ENCODE measurements around the gene TTLL11. TPM values are rescaled to one million over a fixed set of nuclear protein-coding genes. Genes with fewer than 3 reads are reported as not detected.
A peak's percentile ranks its signal among the peaks of the same experiment; 100 is the strongest.

TTLL11 gene
- total RNA-seq, 1 donor: 6.2 TPM

DNA sequence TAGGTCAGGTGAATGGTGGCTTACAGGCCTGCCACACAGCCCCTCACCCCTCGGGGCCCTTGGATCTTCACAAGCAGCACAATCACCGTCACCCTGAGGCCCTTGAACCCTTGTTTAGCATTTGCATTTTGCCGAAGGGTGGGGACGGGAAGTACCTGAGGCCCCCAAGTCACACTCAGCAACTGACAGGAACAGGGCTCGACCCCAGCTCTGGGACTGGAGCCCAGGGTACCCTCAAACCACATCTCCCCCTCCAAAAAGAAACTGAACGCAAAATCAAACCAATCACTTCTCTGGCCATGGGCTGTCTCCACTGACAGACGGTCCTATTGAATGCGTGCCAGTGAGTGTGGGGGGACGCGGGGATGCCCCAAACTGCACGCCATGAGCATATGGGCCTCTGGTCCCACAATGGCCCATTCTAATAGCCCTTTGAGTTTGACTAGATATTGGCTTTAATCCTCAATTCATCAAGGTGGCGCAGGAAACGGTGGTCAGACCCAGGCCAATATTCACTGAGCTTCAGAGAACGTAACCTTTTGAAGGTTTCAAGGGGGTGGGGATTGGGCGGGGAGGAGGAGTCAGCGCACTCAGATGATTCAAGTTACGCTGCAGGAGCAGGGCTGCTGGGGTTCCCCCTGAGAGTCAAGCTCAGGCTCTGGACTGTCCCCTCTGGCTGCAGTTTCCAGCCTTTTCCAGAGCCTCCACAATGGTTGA lies 265.7 kb downstream of the TTLL11 start:
- Histone ChIP-seq H3K4me2 (ENCODE audit: insufficient read depth, low read length) (no peak overlapping the region), H3K27ac (ENCODE audit: low read depth, low read length) (no peak overlapping the region), H3K9me3 (ENCODE audit: low read depth, low read length) (no peaks in the 10 kb centered on the region), H3K4me3 (ENCODE audit: insufficient read depth, low read length) (no peak overlapping the region), H4K20me1 (ENCODE audit: insufficient read depth, low read length) (no peaks in the 10 kb centered on the region), H3K79me2 (ENCODE audit: insufficient read depth, low read length) (no peaks in the 10 kb centered on the region), H3K4me1 (ENCODE audit: insufficient read depth, low read length) (no peaks in the 10 kb centered on the region), H2AFZ (ENCODE audit: low read length) (no peak overlapping the region), H3K27me3 (ENCODE audit: insufficient read depth, low read length) (no peaks in the 10 kb centered on the region), H3K36me3 (ENCODE audit: insufficient read depth, low read length) (no peaks in the 10 kb centered on the region)
- DNase-seq (ENCODE audit: insufficient read length, low spot score, missing footprints): no peak
- TF ChIP-seq, protein P1, sequence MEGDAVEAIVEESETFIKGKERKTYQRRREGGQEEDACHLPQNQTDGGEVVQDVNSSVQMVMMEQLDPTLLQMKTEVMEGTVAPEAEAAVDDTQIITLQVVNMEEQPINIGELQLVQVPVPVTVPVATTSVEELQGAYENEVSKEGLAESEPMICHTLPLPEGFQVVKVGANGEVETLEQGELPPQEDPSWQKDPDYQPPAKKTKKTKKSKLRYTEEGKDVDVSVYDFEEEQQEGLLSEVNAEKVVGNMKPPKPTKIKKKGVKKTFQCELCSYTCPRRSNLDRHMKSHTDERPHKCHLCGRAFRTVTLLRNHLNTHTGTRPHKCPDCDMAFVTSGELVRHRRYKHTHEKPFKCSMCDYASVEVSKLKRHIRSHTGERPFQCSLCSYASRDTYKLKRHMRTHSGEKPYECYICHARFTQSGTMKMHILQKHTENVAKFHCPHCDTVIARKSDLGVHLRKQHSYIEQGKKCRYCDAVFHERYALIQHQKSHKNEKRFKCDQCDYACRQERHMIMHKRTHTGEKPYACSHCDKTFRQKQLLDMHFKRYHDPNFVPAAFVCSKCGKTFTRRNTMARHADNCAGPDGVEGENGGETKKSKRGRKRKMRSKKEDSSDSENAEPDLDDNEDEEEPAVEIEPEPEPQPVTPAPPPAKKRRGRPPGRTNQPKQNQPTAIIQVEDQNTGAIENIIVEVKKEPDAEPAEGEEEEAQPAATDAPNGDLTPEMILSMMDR (IDR thresholded peaks at IDR 0.05; ENCODE audit: extremely low read depth, low read depth, low read length): no peak

DNA sequence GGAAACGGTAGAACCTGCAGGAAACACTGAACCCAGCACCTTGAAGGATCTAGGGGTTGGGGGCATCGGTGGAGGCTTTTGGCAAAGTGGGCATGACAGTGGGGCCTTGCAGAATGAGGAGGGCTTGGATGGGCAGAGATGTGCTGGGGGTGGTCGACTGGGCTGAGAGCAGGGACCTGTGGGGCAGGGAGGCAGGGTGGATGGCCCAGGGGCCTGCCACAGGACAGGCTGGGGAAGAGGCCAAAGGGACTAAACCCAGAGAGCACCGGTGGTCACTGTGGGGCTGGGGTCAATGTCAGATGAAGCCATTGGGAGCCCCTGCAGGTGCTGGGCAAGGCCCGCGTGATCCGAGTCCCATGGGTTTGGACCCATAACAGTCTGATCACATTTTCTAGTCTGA lies 266.4 kb downstream of the TTLL11 start:
- Histone ChIP-seq H3K27ac (ENCODE audit: low read depth, low read length) (no peak overlapping the region), H3K4me1 (ENCODE audit: insufficient read depth, low read length) (no peaks in the 10 kb centered on the region), H3K27me3 (ENCODE audit: insufficient read depth, low read length) (no peaks in the 10 kb centered on the region), H3K36me3 (ENCODE audit: insufficient read depth, low read length) (no peaks in the 10 kb centered on the region), H3K4me2 (ENCODE audit: insufficient read depth, low read length) (no peak overlapping the region), H2AFZ (ENCODE audit: low read length) (no peak overlapping the region), H3K9me3 (ENCODE audit: low read depth, low read length) (no peaks in the 10 kb centered on the region), H4K20me1 (ENCODE audit: insufficient read depth, low read length) (no peaks in the 10 kb centered on the region), H3K79me2 (ENCODE audit: insufficient read depth, low read length) (no peaks in the 10 kb centered on the region), H3K4me3 (ENCODE audit: insufficient read depth, low read length) (no peak overlapping the region)
- DNase-seq (ENCODE audit: insufficient read length, low spot score, missing footprints): no peak
- TF ChIP-seq, protein P1 (IDR thresholded peaks at IDR 0.05; ENCODE audit: extremely low read depth, low read depth, low read length): no peak

DNA sequence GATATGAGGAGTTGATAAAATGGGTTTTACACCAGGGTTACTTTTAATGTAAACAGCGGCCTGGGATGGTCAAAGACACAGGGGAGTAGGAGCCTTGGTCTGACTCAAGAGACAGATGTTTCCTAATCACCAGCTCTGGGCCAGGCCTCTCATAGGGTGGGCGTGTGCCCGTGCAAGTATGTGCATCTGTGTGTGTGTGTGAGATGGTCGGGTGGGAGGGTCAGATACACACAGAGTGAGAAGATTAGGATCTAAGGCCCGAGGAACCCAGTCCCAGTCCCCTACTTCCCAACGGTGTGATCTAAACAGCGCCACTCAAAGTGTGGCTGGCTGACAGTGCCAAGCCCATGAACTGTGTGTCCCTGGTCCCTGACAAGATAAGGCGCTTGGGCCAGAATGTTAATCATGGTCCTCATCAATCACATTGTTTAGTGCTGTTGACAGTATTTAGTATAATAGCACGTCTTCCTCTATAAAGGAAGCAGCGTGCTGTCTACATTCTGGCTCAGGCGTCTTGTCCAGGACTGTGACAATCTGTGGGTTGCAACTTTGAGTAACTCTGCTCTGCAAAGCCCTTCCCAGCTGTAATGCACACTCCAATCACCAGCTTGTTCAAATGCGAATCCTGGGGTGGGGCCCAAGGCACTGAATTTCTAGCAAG lies 267.9 kb downstream of the TTLL11 start:
- Histone ChIP-seq H3K27ac (ENCODE audit: low read depth, low read length) (no peak overlapping the region), H3K9me3 (ENCODE audit: low read depth, low read length) (no peaks in the 10 kb centered on the region), H3K4me3 (ENCODE audit: insufficient read depth, low read length) (no peak overlapping the region), H4K20me1 (ENCODE audit: insufficient read depth, low read length) (no peaks in the 10 kb centered on the region), H2AFZ (ENCODE audit: low read length) (no peak overlapping the region), H3K79me2 (ENCODE audit: insufficient read depth, low read length) (no peaks in the 10 kb centered on the region), H3K27me3 (ENCODE audit: insufficient read depth, low read length) (no peaks in the 10 kb centered on the region), H3K4me2 (ENCODE audit: insufficient read depth, low read length) (no peak overlapping the region), H3K4me1 (ENCODE audit: insufficient read depth, low read length) (no peaks in the 10 kb centered on the region), H3K36me3 (ENCODE audit: insufficient read depth, low read length) (no peaks in the 10 kb centered on the region)
- DNase-seq (ENCODE audit: insufficient read length, low spot score, missing footprints): peak; percentile 71
- TF ChIP-seq, protein P1 (IDR thresholded peaks at IDR 0.05; ENCODE audit: extremely low read depth, low read depth, low read length): no peak

DNA sequence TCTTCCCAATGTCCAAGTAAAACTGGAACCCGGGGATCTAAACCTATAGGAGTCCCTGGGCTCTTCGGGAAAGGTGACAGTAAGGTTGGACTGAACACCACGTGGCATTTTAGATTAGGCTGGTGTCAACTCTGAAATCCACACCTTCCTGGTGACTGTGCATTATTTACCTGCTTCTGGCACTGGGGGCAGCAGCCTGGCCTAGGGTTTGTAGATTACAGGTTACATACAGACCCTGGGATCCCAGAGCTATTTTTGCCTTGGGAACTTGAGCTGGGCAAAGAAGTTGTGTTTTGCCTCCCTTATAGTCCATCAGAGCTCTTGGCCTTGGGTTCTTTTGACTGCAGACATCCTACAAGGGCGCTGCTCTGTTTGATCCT lies 268.5 kb downstream of the TTLL11 start:
- Histone ChIP-seq H3K36me3 (ENCODE audit: insufficient read depth, low read length) (no peaks in the 10 kb centered on the region), H3K27ac (ENCODE audit: low read depth, low read length) (no peak overlapping the region), H3K27me3 (ENCODE audit: insufficient read depth, low read length) (no peaks in the 10 kb centered on the region), H4K20me1 (ENCODE audit: insufficient read depth, low read length) (no peaks in the 10 kb centered on the region), H2AFZ (ENCODE audit: low read length) (no peak overlapping the region), H3K4me1 (ENCODE audit: insufficient read depth, low read length) (peaks cover under 1% of the 10 kb centered on the region), H3K4me3 (ENCODE audit: insufficient read depth, low read length) (no peak overlapping the region), H3K9me3 (ENCODE audit: low read depth, low read length) (no peaks in the 10 kb centered on the region), H3K4me2 (ENCODE audit: insufficient read depth, low read length) (no peak overlapping the region), H3K79me2 (ENCODE audit: insufficient read depth, low read length) (no peaks in the 10 kb centered on the region)
- TF ChIP-seq, protein P1 (IDR thresholded peaks at IDR 0.05; ENCODE audit: extremely low read depth, low read depth, low read length): no peak
- DNase-seq (ENCODE audit: insufficient read length, low spot score, missing footprints): peak; percentile 78
